Body of pancreas (tissue), 4 donors: ENCODE data around the gene SPATA13.

Experiments
- POLR2A ChIP-seq, 3 donors: fragments of 450-650 bp; IDR thresholded peaks; one replicate each; pipeline ENCODE4 v1.6.1; 2016; ENCODE audit warnings: antibody characterized with exemption in 3 of 3, mild to moderate bottlenecking in 2 of 3
- TF ChIP-seq, protein P1 (sequence below), 7 experiments: fragments of 450-650 bp in 4 of 7; fragments of 200-600 bp in 3 of 7; sonication (generic) in 3 of 7; IDR thresholded peaks; one replicate each; pipeline ENCODE4 v1.5.1; 2016 to 2019; ENCODE audit warnings: antibody characterized with exemption in 7 of 7

GRCh38 chr13:24290280-24290932, 129.9 kb downstream of the SPATA13 start:
- no peak for TF ChIP-seq POLR2A (IDR thresholded peaks at IDR 0.05)
- TF ChIP-seq, protein P1, sequence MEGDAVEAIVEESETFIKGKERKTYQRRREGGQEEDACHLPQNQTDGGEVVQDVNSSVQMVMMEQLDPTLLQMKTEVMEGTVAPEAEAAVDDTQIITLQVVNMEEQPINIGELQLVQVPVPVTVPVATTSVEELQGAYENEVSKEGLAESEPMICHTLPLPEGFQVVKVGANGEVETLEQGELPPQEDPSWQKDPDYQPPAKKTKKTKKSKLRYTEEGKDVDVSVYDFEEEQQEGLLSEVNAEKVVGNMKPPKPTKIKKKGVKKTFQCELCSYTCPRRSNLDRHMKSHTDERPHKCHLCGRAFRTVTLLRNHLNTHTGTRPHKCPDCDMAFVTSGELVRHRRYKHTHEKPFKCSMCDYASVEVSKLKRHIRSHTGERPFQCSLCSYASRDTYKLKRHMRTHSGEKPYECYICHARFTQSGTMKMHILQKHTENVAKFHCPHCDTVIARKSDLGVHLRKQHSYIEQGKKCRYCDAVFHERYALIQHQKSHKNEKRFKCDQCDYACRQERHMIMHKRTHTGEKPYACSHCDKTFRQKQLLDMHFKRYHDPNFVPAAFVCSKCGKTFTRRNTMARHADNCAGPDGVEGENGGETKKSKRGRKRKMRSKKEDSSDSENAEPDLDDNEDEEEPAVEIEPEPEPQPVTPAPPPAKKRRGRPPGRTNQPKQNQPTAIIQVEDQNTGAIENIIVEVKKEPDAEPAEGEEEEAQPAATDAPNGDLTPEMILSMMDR (IDR thresholded peaks at IDR 0.05) = no peak
